Sigmoid colon (tissue), 4 donors: ENCODE measurements around the gene MCOLN1.

Experiments used
- EP300 ChIP-seq, 4 donors: sonication (generic); formaldehyde crosslinking; IDR thresholded peaks; one replicate each; pipeline ENCODE4 v1.6.1; 2017; ENCODE audit warnings: antibody characterized with exemption in 4 of 4
- POLR2A ChIP-seq, 2 donors: fragments of 450-650 bp; IDR thresholded peaks; one replicate each; pipeline ENCODE4 v1.6.1; 2016; ENCODE audit warnings: antibody characterized with exemption in 2 of 2, mild to moderate bottlenecking in 2 of 2, moderate library complexity in 2 of 2
- POLR2AphosphoS5 ChIP-seq, 4 donors: sonication (generic); formaldehyde crosslinking; IDR thresholded peaks; one replicate each; pipeline ENCODE4 v1.6.1; 2017; ENCODE audit warnings: antibody characterized with exemption in 4 of 4
- TF ChIP-seq, protein P1 (sequence below), 4 experiments: fragments of 450-650 bp in 3 of 4; fragments of 200-600 bp in 1 of 4; IDR thresholded peaks; one replicate each; pipeline ENCODE4 v1.5.1; 2016 to 2019; ENCODE audit warnings: antibody characterized with exemption in 4 of 4, mild to moderate bottlenecking in 3 of 4, moderate library complexity in 2 of 4

DNA sequence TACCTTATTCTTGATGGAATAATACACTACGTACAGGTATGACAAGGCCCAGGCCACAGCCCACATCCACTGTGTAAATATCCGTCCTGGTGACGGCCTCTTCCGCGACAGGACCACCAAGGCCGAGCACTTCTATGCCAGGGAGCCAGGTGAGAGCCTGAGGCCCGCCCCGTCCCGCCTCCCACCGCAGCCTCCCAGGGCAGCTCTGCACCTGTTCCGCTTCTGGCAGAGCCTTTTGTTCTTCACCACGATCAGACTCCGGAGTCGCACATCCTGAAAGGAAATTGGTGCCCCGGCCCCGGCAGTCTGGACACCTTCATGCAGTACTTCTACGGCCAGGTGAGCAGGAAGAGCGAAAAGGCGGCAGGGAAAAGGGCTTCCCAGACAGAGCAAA lies 17.1 kb upstream of the MCOLN1 start:
- TF ChIP-seq, protein P1, sequence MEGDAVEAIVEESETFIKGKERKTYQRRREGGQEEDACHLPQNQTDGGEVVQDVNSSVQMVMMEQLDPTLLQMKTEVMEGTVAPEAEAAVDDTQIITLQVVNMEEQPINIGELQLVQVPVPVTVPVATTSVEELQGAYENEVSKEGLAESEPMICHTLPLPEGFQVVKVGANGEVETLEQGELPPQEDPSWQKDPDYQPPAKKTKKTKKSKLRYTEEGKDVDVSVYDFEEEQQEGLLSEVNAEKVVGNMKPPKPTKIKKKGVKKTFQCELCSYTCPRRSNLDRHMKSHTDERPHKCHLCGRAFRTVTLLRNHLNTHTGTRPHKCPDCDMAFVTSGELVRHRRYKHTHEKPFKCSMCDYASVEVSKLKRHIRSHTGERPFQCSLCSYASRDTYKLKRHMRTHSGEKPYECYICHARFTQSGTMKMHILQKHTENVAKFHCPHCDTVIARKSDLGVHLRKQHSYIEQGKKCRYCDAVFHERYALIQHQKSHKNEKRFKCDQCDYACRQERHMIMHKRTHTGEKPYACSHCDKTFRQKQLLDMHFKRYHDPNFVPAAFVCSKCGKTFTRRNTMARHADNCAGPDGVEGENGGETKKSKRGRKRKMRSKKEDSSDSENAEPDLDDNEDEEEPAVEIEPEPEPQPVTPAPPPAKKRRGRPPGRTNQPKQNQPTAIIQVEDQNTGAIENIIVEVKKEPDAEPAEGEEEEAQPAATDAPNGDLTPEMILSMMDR (IDR thresholded peaks at IDR 0.05) = no peak
- no peak for TF ChIP-seq POLR2A (IDR thresholded peaks at IDR 0.05)
- TF ChIP-seq POLR2AphosphoS5 (IDR thresholded peaks at IDR 0.05) = no peak
- no peak for TF ChIP-seq EP300 (IDR thresholded peaks at IDR 0.05)
